ENCODE data around the gene FNIP2. TPM values are rescaled to one million over a fixed set of nuclear protein-coding genes. Genes with fewer than 3 reads are reported as not detected.
"Not testable (repeated sequence)": the region's sequence is repeated elsewhere in the genome, so short reads cannot be mapped to it uniquely, and the experiment has no call there.

The FNIP2 gene
- total and polyA plus RNA-seq, 2 experiments from 2014 or later, result 1.8 to 22.4 TPM

GRCh38 chr4:158802914-158803313 lies 34.1 kb downstream of the FNIP2 start:
- in situ Hi-C loops (cut with MboI), result no loop called here
- TF ChIP-seq EZH2 (IDR thresholded peaks at IDR 0.05; ENCODE audit: insufficient read depth, poor library complexity, severe bottlenecking) (no peak), EZH2phosphoT487 (IDR thresholded peaks at IDR 0.05; ENCODE audit: insufficient read depth, low read depth) (no peak)

GRCh38 chr4:158805635-158806471 lies 37.0 kb downstream of the FNIP2 start:
- Histone ChIP-seq H3K4me3 (no peak overlapping the region), H3K9me3 (ENCODE audit: low read depth) (no peaks in the 10 kb centered on the region), H3K9me2 (ENCODE audit: insufficient read depth) (no peaks in the 10 kb centered on the region), H3K4me2 (ENCODE audit: unreplicated experiment) (no peak overlapping the region), H3K79me2 (ENCODE audit: insufficient read depth) (peaks cover 82% of the 10 kb centered on the region), H3K36me3 (ENCODE audit: low read depth) (no peaks in the 10 kb centered on the region), H3F3A (ENCODE audit: insufficient read depth) (peaks cover 22% of the 10 kb centered on the region), H3K9ac (no peak overlapping the region), H3K4me1 (ENCODE audit: insufficient read depth) (peaks cover 19% of the 10 kb centered on the region), H3K27me3 (replicated peaks; ENCODE audit: insufficient read depth) (no peaks in the 10 kb centered on the region), H4K20me1 (ENCODE audit: insufficient read depth) (no peaks in the 10 kb centered on the region), H3K27ac (no peak overlapping the region), H2AFZ (no peak overlapping the region)
- 89 to 92% methylated on average over 10 of the region's 10 CpGs for WGBS, 2 experiments (ENCODE audit: low coverage in 1 of 2, low lambda C conversion rate in 2 of 2, missing lambda C conversion rate in 2 of 2)
- in situ Hi-C loops (cut with MboI), result no loop called here
- TF ChIP-seq EZH2phosphoT487 (IDR thresholded peaks at IDR 0.05; ENCODE audit: insufficient read depth, low read depth) (no peak), EZH2 (IDR thresholded peaks at IDR 0.05; ENCODE audit: insufficient read depth, poor library complexity, severe bottlenecking) (no peak)
- peak; percentile 15 for DNase-seq

More at GRCh38 chr4:158802914-158803313, 34.1 kb downstream of the FNIP2 start:
- Histone ChIP-seq H3K79me2 (ENCODE audit: insufficient read depth) (peaks cover 98% of the 10 kb centered on the region), H3K4me1 (ENCODE audit: insufficient read depth) (no peaks in the 10 kb centered on the region), H3F3A (ENCODE audit: insufficient read depth) (no peaks in the 10 kb centered on the region), H4K20me1 (ENCODE audit: insufficient read depth) (no peaks in the 10 kb centered on the region), H3K27me3 (replicated peaks; ENCODE audit: insufficient read depth) (no peaks in the 10 kb centered on the region), H3K36me3 (ENCODE audit: low read depth) (no peaks in the 10 kb centered on the region), H3K9me2 (ENCODE audit: insufficient read depth) (no peaks in the 10 kb centered on the region), H3K9ac (no peak overlapping the region), H2AFZ (no peak overlapping the region), H3K27ac (no peak overlapping the region), H3K4me2 (ENCODE audit: unreplicated experiment) (no peak overlapping the region), H3K4me3 (no peak overlapping the region), H3K9me3 (ENCODE audit: low read depth) (no peaks in the 10 kb centered on the region)
- 97 to 100% methylated on average over 1 of the region's 1 CpG for WGBS, 2 experiments (ENCODE audit: low coverage in 1 of 2, low lambda C conversion rate in 2 of 2, missing lambda C conversion rate in 2 of 2)
- DNase-seq, result no peak

- H4K20me1 ChIP-seq (ENCODE audit: insufficient read depth), result no peaks in the 10 kb centered on the region
- H3K9me2 ChIP-seq (ENCODE audit: insufficient read depth), result no peaks in the 10 kb centered on the region
- H3K27ac ChIP-seq, result no peak overlapping the region
- H3K9ac ChIP-seq, result no peak overlapping the region
- H3K36me3 ChIP-seq (ENCODE audit: low read depth), result no peaks in the 10 kb centered on the region
- peaks cover 75% of the 10 kb centered on the region for H3K79me2 ChIP-seq (ENCODE audit: insufficient read depth)
- peaks cover 37% of the 10 kb centered on the region for H3F3A ChIP-seq (ENCODE audit: insufficient read depth)
- H3K27me3 ChIP-seq (replicated peaks; ENCODE audit: insufficient read depth), result no peaks in the 10 kb centered on the region
- TF ChIP-seq EZH2 (IDR thresholded peaks at IDR 0.05; ENCODE audit: insufficient read depth, poor library complexity, severe bottlenecking), result no peak
- no peak for TF ChIP-seq EZH2phosphoT487 (IDR thresholded peaks at IDR 0.05; ENCODE audit: insufficient read depth, low read depth)
- peaks cover 34% of the 10 kb centered on the region for H3K4me1 ChIP-seq (ENCODE audit: insufficient read depth)
- H3K9me3 ChIP-seq (ENCODE audit: low read depth), result no peaks in the 10 kb centered on the region
- in situ Hi-C loops (cut with MboI), result no loop called here
- H3K4me3 ChIP-seq, result no peak overlapping the region
- 98 to 100% methylated on average over 3 of the region's 3 CpGs for WGBS, 2 experiments (ENCODE audit: low coverage in 1 of 2, low lambda C conversion rate in 2 of 2, missing lambda C conversion rate in 2 of 2)
- H2AFZ ChIP-seq, result no peak overlapping the region
- no peak for DNase-seq
- no peak overlapping the region for H3K4me2 ChIP-seq (ENCODE audit: unreplicated experiment)
These were observed 38.9 kb downstream of the FNIP2 start for GRCh38 chr4:158807691-158808090.

- Histone ChIP-seq H3F3A (ENCODE audit: insufficient read depth) (peaks cover 37% of the 10 kb centered on the region), H2AFZ (no peak overlapping the region), H4K20me1 (ENCODE audit: insufficient read depth) (no peaks in the 10 kb centered on the region), H3K4me2 (ENCODE audit: unreplicated experiment) (no peak overlapping the region), H3K4me3 (no peak overlapping the region), H3K4me1 (ENCODE audit: insufficient read depth) (peaks cover 34% of the 10 kb centered on the region), H3K9ac (no peak overlapping the region), H3K79me2 (ENCODE audit: insufficient read depth) (peaks cover 75% of the 10 kb centered on the region), H3K9me3 (ENCODE audit: low read depth) (no peaks in the 10 kb centered on the region), H3K27ac (no peak overlapping the region), H3K9me2 (ENCODE audit: insufficient read depth) (no peaks in the 10 kb centered on the region), H3K27me3 (replicated peaks; ENCODE audit: insufficient read depth) (no peaks in the 10 kb centered on the region), H3K36me3 (ENCODE audit: low read depth) (no peaks in the 10 kb centered on the region)
- in situ Hi-C loops (cut with MboI), result no loop called here
- no peak for TF ChIP-seq EZH2phosphoT487 (IDR thresholded peaks at IDR 0.05; ENCODE audit: insufficient read depth, low read depth)
- TF ChIP-seq EZH2 (IDR thresholded peaks at IDR 0.05; ENCODE audit: insufficient read depth, poor library complexity, severe bottlenecking), result no peak
- DNase-seq, result no peak
- WGBS, 2 experiments (ENCODE audit: low coverage in 1 of 2, low lambda C conversion rate in 2 of 2, missing lambda C conversion rate in 2 of 2), result 79 to 87% methylated on average over 3 of the region's 3 CpGs
These were observed 39.6 kb downstream of the FNIP2 start for GRCh38 chr4:158808399-158808798.

GRCh38 chr4:158809208-158809607 lies 40.4 kb downstream of the FNIP2 start:
- H3K79me2 ChIP-seq (ENCODE audit: insufficient read depth), result peaks cover 75% of the 10 kb centered on the region
- H3K9me3 ChIP-seq (ENCODE audit: low read depth); in situ Hi-C loops (cut with MboI); H2AFZ ChIP-seq; H4K20me1 ChIP-seq (ENCODE audit: insufficient read depth); DNase-seq; H3K9me2 ChIP-seq (ENCODE audit: insufficient read depth); H3K36me3 ChIP-seq (ENCODE audit: low read depth); H3K27me3 ChIP-seq (replicated peaks; ENCODE audit: insufficient read depth): not testable (repeated sequence)
- WGBS, 2 experiments (ENCODE audit: low coverage in 1 of 2, low lambda C conversion rate in 2 of 2, missing lambda C conversion rate in 2 of 2), result 82 to 83% methylated on average over 4 of the region's 4 CpGs
- H3K4me2 ChIP-seq (ENCODE audit: unreplicated experiment), result peak overlapping the region; percentile 82
- H3K4me3 ChIP-seq, result peak overlapping the region; percentile 60
- H3K4me1 ChIP-seq (ENCODE audit: insufficient read depth), result peaks cover 37% of the 10 kb centered on the region
- H3F3A ChIP-seq (ENCODE audit: insufficient read depth), result peaks cover 37% of the 10 kb centered on the region
- H3K27ac ChIP-seq, result peak overlapping the region; percentile 98
- peak overlapping the region; percentile 85 for H3K9ac ChIP-seq
